K562 (cell line): ENCODE data around the gene DNAAF1. TPM values are rescaled to one million over a fixed set of nuclear protein-coding genes. Genes with fewer than 3 reads are reported as not detected.

Experiments used
- ATF7 ChIP-seq: fragments of 450-650 bp; IDR thresholded peaks from 2 replicates; pipeline ENCODE4 v1.7.1; 2014; ENCODE audit warnings: mild to moderate bottlenecking, moderate library complexity
- E2F6 ChIP-seq, 2 experiments: IDR thresholded peaks; 2 replicates each; pipeline ENCODE4 v1.6.1; 2011; ENCODE audit warnings: borderline replicate concordance in 1 of 2, control low read depth in 1 of 2, low read depth in 1 of 2, low read length in 1 of 2, mild to moderate bottlenecking in 1 of 2, mixed read lengths in 1 of 2, moderate library complexity in 1 of 2; ENCODE audit not compliant: insufficient read depth in 1 of 2, insufficient read length in 1 of 2, poor library complexity in 1 of 2, severe bottlenecking in 1 of 2; ENCODE audit errors: extremely low read depth in 1 of 2
- EP400 ChIP-seq: fragments of 450-650 bp; IDR thresholded peaks from 2 replicates; pipeline ENCODE4 v1.6.1; 2017; ENCODE audit warnings: antibody characterized with exemption, mild to moderate bottlenecking, moderate library complexity
- FIP1L1 ChIP-seq: fragments of 200-400 bp; formaldehyde crosslinking; IDR thresholded peaks from 2 replicates; pipeline ENCODE4 v1.6.1; 2018; ENCODE audit warnings: mild to moderate bottlenecking, low read depth, low read length; ENCODE audit not compliant: poor library complexity, severe bottlenecking
- POLR2AphosphoS5 ChIP-seq: IDR thresholded peaks from 2 replicates; pipeline ENCODE4 v1.6.1; 2011; ENCODE audit warnings: mild to moderate bottlenecking, low read depth, low read length, moderate library complexity; ENCODE audit not compliant: control insufficient read depth, insufficient read depth
- SREBF2 ChIP-seq: sonication (generic); formaldehyde crosslinking; IDR thresholded peaks from 2 replicates; pipeline ENCODE4 v1.4.0; 2020; ENCODE audit warnings: mild to moderate bottlenecking, missing genetic modification reagents
- TEAD1 ChIP-seq, 2 experiments: fragments of 450-650 bp in 1 of 2; sonication (generic) in 1 of 2; formaldehyde crosslinking; IDR thresholded peaks; 2 replicates each; pipeline versions ENCODE4 v1.4.0 to v1.8.0; 2020 to 2022; ENCODE audit warnings: mild to moderate bottlenecking in 2 of 2, missing genetic modification reagents in 1 of 2
- TEAD2 ChIP-seq: fragments of 450-650 bp; IDR thresholded peaks from 2 replicates; pipeline ENCODE4 v1.6.1; 2016; ENCODE audit warnings: missing genetic modification characterization, control low read depth, missing compliant biosample characterization
- ZNF197 ChIP-seq: fragments of 200-800 bp; sonication (Bioruptor generic); IDR thresholded peaks from 2 replicates; pipeline ENCODE4 v1.6.1; 2016; ENCODE audit warnings: low read depth, missing genetic modification characterization, missing compliant biosample characterization
- ZNF668 ChIP-seq: fragments of 250-450 bp; sonication (Bioruptor Pico); IDR thresholded peaks from 2 replicates; pipeline ENCODE4 v1.8.0; 2022; ENCODE audit warnings: mild to moderate bottlenecking, inconsistent platforms
- polyA plus RNA-seq, 8 experiments: library from polyadenylated mRNA; depleted of rRNA in 4 of 8; stranded (reverse) in 5 of 8; unstranded in 3 of 8; fragments of >200 nt; fragmentation: Nextera tagmentation in 2 of 8; fragmentation: Illumina TruSeq in 1 of 8; extraction: Ambion mirVana in 2 of 8; extraction: Trizol in 1 of 8; gene quantifications; 2 replicates each; pipeline versions ENCODE4 v1.2.1 to v1.2.3, GENCODE V29; 2011 to 2014; ENCODE audit warnings: inconsistent platforms in 1 of 8, missing spikeins in 1 of 8
- total RNA-seq, 7 experiments: library from RNA; depleted of rRNA in 6 of 7; stranded (reverse); fragments of >200 nt in 6 of 7; fragmentation: Illumina TruSeq in 2 of 7; extraction: Trizol in 2 of 7; gene quantifications; 2 replicates each; pipeline versions ENCODE4 v1.2.1 to v1.2.3, GENCODE V29; 2011 to 2021; ENCODE audit warnings: low replicate concordance in 1 of 7
- TF ChIP-seq, protein P1 (sequence below), 2 experiments: fragments of 450-650 bp; formaldehyde crosslinking in 1 of 2; IDR thresholded peaks; 2 replicates each; pipeline versions ENCODE4 v1.4.0 to v1.6.1; 2014 to 2020; ENCODE audit warnings: mild to moderate bottlenecking in 2 of 2, borderline replicate concordance in 1 of 2, low read depth in 1 of 2
- TF ChIP-seq, protein P2 (sequence below): fragments of 250-450 bp; sonication (Bioruptor Pico); IDR thresholded peaks from 2 replicates; pipeline ENCODE4 v1.9.0; 2021; ENCODE audit warnings: mild to moderate bottlenecking, inconsistent platforms

Gene DNAAF1
- total and polyA plus RNA-seq, 9 of the 15 experiments (the other 6 are each of a cell fraction or from before 2014, with no cell fraction given): 0.01 TPM; not detected in 8

DNA sequence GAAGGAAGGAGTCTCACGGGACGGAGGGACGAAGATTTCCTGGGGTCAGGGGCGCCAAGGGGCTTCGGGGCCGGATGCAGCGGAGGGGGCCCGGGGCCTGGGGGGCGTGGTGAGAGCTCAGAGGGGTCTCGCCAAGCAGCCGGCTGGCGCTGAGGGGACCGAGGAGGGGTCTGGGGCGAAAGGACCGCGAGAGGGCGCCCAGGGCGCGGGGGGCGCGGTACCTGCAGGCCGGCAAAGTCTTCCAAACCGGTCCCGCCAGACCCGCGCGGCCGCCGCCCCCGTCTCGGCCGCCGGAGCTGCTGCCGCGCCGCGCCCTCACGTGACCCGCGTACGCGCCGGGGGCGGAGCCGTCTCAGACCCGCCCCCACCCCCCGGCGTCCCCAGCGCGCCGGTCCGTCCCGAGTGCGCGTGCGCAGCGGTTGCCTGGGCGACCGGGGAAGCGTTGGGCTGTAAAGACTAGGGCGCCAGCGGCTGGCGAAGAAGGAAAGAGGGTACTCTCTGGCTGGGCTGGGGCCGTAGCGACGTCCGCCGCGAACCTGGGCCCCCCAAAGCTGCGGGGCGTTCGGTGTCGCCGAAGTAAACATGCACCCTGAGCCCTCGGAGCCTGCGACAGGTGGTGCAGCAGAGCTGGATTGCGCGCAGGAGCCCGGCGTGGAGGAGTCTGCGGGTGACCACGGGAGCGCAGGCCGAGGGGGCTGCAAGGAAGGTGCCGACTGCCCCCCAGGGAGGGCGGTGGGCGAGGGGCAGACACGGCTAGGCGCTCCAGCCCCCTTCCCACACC, at the start of gene DNAAF1, which contains the start of gene HSDL1 (continued):
- TF ChIP-seq EP400: no peak
- TF ChIP-seq FIP1L1: peak; percentile 54
- TF ChIP-seq ATF7: peak; percentile 45; the same call in 1 of the 2 replicates
- no peak for TF ChIP-seq ZNF197 (CRISPR knock-in tag)
- TF ChIP-seq TEAD2: no peak
- no peak for TF ChIP-seq ZNF668 (CRISPR knock-in tag)
- TF ChIP-seq TEAD1 (CRISPR knock-in tag; IDR thresholded peaks at IDR 0.05): 0 out of 4 replicates have a peak, but pooled peaks of 1 of the 2 experiments have one; percentile 34
- TF ChIP-seq, protein P1, sequence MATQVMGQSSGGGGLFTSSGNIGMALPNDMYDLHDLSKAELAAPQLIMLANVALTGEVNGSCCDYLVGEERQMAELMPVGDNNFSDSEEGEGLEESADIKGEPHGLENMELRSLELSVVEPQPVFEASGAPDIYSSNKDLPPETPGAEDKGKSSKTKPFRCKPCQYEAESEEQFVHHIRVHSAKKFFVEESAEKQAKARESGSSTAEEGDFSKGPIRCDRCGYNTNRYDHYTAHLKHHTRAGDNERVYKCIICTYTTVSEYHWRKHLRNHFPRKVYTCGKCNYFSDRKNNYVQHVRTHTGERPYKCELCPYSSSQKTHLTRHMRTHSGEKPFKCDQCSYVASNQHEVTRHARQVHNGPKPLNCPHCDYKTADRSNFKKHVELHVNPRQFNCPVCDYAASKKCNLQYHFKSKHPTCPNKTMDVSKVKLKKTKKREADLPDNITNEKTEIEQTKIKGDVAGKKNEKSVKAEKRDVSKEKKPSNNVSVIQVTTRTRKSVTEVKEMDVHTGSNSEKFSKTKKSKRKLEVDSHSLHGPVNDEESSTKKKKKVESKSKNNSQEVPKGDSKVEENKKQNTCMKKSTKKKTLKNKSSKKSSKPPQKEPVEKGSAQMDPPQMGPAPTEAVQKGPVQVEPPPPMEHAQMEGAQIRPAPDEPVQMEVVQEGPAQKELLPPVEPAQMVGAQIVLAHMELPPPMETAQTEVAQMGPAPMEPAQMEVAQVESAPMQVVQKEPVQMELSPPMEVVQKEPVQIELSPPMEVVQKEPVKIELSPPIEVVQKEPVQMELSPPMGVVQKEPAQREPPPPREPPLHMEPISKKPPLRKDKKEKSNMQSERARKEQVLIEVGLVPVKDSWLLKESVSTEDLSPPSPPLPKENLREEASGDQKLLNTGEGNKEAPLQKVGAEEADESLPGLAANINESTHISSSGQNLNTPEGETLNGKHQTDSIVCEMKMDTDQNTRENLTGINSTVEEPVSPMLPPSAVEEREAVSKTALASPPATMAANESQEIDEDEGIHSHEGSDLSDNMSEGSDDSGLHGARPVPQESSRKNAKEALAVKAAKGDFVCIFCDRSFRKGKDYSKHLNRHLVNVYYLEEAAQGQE (IDR thresholded peaks at IDR 0.05; ENCODE audit: borderline replicate concordance): peak; percentile 91
- TF ChIP-seq, protein P1 (CRISPR knock-in tag; IDR thresholded peaks at IDR 0.05; ENCODE audit: low read depth): peak; percentile 81; the same call in 1 of the 2 replicates
- no peak for TF ChIP-seq SREBF2 (CRISPR knock-in tag)
- TF ChIP-seq E2F6 (IDR thresholded peaks at IDR 0.05; ENCODE audit: borderline replicate concordance in 1 of 2, extremely low read depth in 1 of 2, insufficient read depth in 1 of 2, insufficient read length in 1 of 2, low read depth in 1 of 2, low read length in 1 of 2, poor library complexity in 1 of 2, severe bottlenecking in 1 of 2): peak in 1 of 2 experiments; percentile 80
- peak; percentile 36; the same call in 1 of the 2 replicates for TF ChIP-seq POLR2AphosphoS5
- TF ChIP-seq, protein P2, sequence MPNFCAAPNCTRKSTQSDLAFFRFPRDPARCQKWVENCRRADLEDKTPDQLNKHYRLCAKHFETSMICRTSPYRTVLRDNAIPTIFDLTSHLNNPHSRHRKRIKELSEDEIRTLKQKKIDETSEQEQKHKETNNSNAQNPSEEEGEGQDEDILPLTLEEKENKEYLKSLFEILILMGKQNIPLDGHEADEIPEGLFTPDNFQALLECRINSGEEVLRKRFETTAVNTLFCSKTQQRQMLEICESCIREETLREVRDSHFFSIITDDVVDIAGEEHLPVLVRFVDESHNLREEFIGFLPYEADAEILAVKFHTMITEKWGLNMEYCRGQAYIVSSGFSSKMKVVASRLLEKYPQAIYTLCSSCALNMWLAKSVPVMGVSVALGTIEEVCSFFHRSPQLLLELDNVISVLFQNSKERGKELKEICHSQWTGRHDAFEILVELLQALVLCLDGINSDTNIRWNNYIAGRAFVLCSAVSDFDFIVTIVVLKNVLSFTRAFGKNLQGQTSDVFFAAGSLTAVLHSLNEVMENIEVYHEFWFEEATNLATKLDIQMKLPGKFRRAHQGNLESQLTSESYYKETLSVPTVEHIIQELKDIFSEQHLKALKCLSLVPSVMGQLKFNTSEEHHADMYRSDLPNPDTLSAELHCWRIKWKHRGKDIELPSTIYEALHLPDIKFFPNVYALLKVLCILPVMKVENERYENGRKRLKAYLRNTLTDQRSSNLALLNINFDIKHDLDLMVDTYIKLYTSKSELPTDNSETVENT: peak; percentile 71; the same call in 1 of the 2 replicates
